ENCODE results near the gene EFL1. TPM values are rescaled to one million over a fixed set of nuclear protein-coding genes. Genes with fewer than 3 reads are reported as not detected.

Gene EFL1
- total RNA-seq, 2 experiments from 2014 or later: 25.1 to 25.7 TPM

DNA sequence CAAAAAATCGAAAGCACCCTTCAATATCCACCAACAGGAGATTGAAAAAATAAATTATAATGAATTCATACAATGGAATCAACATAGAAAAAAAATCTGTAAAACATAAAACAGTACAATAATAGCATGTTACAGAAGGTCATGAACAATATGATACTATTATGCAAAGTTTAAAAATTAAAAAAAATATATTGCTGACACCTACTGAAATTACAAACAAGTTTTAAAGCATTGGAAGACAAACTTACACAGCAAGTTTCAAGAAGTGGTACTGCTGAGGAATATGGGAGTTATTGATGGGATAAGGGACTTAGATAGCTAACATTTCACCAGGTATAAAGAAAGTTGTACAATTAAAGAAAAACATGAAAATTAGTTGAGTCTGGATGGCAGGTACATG is 89.4 kb downstream of the EFL1 start:
- H3K79me2 ChIP-seq (ENCODE audit: insufficient read depth, low read depth, low read length): no peaks in the 10 kb centered on the region
- no TSS peak for BruUV-seq (replicated peaks)
- H3K27ac ChIP-seq (ENCODE audit: low read depth, low read length, poor library complexity, severe bottlenecking): no peak overlapping the region
- DNase-seq (ENCODE audit: low spot score): no peak
- no peak for TF ChIP-seq EZH2phosphoT487 (IDR thresholded peaks at IDR 0.05; ENCODE audit: borderline replicate concordance, low read depth, low read length)
- TF ChIP-seq, protein P1, sequence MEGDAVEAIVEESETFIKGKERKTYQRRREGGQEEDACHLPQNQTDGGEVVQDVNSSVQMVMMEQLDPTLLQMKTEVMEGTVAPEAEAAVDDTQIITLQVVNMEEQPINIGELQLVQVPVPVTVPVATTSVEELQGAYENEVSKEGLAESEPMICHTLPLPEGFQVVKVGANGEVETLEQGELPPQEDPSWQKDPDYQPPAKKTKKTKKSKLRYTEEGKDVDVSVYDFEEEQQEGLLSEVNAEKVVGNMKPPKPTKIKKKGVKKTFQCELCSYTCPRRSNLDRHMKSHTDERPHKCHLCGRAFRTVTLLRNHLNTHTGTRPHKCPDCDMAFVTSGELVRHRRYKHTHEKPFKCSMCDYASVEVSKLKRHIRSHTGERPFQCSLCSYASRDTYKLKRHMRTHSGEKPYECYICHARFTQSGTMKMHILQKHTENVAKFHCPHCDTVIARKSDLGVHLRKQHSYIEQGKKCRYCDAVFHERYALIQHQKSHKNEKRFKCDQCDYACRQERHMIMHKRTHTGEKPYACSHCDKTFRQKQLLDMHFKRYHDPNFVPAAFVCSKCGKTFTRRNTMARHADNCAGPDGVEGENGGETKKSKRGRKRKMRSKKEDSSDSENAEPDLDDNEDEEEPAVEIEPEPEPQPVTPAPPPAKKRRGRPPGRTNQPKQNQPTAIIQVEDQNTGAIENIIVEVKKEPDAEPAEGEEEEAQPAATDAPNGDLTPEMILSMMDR (conservative IDR thresholded peaks at IDR 0.05; ENCODE audit: low read length): no peak
- H3K4me1 ChIP-seq (ENCODE audit: insufficient read depth, low read length, poor library complexity, severe bottlenecking): no peaks in the 10 kb centered on the region
- H3K36me3 ChIP-seq (ENCODE audit: insufficient read depth, low read length): peaks cover 11% of the 10 kb centered on the region; the same call in 1 of the 2 replicates
- H3K9me3 ChIP-seq (ENCODE audit: low read length): no peaks in the 10 kb centered on the region
- CTCF ChIA-PET (ENCODE audit: unreplicated experiment): no interaction called here
- no peaks in the 10 kb centered on the region for H3K9me2 ChIP-seq (ENCODE audit: insufficient read depth, low read length)
- intact Hi-C loops (cut with micrococcal nuclease; ENCODE audit: unreplicated experiment): no loop called here
- H2AFZ ChIP-seq (ENCODE audit: low read length): no peak overlapping the region
- no peaks in the 10 kb centered on the region for H4K20me1 ChIP-seq (ENCODE audit: insufficient read depth, low read length)
- H3K4me3 ChIP-seq (ENCODE audit: low read depth, low read length, poor library complexity, severe bottlenecking): no peak overlapping the region
- POLR2A ChIA-PET: no interaction called here
- H3K4me2 ChIP-seq (ENCODE audit: low read length): no peak overlapping the region

DNA sequence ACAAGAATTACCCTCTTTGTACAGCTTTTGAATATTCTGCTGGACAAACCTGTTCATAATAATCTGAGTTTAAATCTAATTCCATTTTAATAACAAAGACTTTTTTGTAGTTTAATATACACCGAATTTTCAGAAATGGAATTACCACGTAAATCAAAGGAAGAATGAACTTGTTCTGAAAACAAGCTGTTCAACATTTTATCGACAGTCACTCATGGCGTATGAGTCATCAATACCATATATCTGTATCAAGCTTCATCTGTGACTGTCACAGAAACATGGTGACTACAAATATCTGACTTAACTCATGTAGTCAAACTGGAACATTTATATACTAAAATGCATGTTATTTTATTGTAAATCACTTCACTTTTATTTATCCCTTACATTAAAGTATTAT is 90.0 kb downstream of the EFL1 start:
- no TSS peak for BruUV-seq (replicated peaks)
- H3K9me3 ChIP-seq (ENCODE audit: low read length): no peaks in the 10 kb centered on the region
- no peaks in the 10 kb centered on the region for H3K4me1 ChIP-seq (ENCODE audit: insufficient read depth, low read length, poor library complexity, severe bottlenecking)
- H3K4me2 ChIP-seq (ENCODE audit: low read length): no peak overlapping the region
- H3K27ac ChIP-seq (ENCODE audit: low read depth, low read length, poor library complexity, severe bottlenecking): no peak overlapping the region
- no peak for DNase-seq (ENCODE audit: low spot score)
- H3K36me3 ChIP-seq (ENCODE audit: insufficient read depth, low read length): peaks cover 8% of the 10 kb centered on the region; the same call in 1 of the 2 replicates
- CTCF ChIA-PET (ENCODE audit: unreplicated experiment): no interaction called here
- no peak overlapping the region for H2AFZ ChIP-seq (ENCODE audit: low read length)
- POLR2A ChIA-PET: interaction anchor here (0.7 kb wide), 1 partner anchor 128 kb away, joined by 3 read pairs; no protein-coding TSS in a partner anchor
- no peaks in the 10 kb centered on the region for H4K20me1 ChIP-seq (ENCODE audit: insufficient read depth, low read length)
- H3K79me2 ChIP-seq (ENCODE audit: insufficient read depth, low read depth, low read length): no peaks in the 10 kb centered on the region
- no peak for TF ChIP-seq EZH2phosphoT487 (IDR thresholded peaks at IDR 0.05; ENCODE audit: borderline replicate concordance, low read depth, low read length)
- TF ChIP-seq, protein P1 (conservative IDR thresholded peaks at IDR 0.05; ENCODE audit: low read length): no peak
- H3K9me2 ChIP-seq (ENCODE audit: insufficient read depth, low read length): no peaks in the 10 kb centered on the region
- intact Hi-C loops (cut with micrococcal nuclease; ENCODE audit: unreplicated experiment): no loop called here
- H3K4me3 ChIP-seq (ENCODE audit: low read depth, low read length, poor library complexity, severe bottlenecking): no peak overlapping the region

DNA sequence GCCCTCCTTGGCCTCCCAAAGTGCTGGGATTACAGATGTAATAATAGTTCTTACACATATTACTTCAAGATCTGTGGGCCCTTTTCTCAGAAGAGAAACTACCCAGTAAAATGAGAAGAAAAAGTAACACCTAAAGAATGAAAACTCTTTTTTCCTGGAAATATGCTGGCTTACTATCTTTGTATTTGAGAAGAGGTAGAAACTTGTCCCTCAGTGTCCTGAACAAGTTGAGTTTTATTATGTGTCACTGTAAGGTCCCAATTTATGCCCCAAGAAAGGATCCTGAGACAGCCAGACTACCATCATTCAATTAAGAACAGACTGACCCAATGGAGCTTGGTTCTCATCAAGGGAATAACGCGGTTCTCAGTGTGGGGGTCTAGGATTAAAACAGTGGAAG is 93.8 kb downstream of the EFL1 start:
- POLR2A ChIA-PET: no interaction called here
- no peak for TF ChIP-seq EZH2phosphoT487 (IDR thresholded peaks at IDR 0.05; ENCODE audit: borderline replicate concordance, low read depth, low read length)
- TF ChIP-seq, protein P1 (conservative IDR thresholded peaks at IDR 0.05; ENCODE audit: low read length): no peak
- Histone ChIP-seq H3K27ac (ENCODE audit: low read depth, low read length, poor library complexity, severe bottlenecking) (no peak overlapping the region), H4K20me1 (ENCODE audit: insufficient read depth, low read length) (no peaks in the 10 kb centered on the region), H2AFZ (ENCODE audit: low read length) (no peak overlapping the region), H3K4me2 (ENCODE audit: low read length) (no peak overlapping the region), H3K36me3 (ENCODE audit: insufficient read depth, low read length) (peaks cover 14% of the 10 kb centered on the region; the same call in 1 of the 2 replicates), H3K79me2 (ENCODE audit: insufficient read depth, low read depth, low read length) (no peaks in the 10 kb centered on the region), H3K9me3 (ENCODE audit: low read length) (no peaks in the 10 kb centered on the region), H3K9me2 (ENCODE audit: insufficient read depth, low read length) (no peaks in the 10 kb centered on the region), H3K4me1 (ENCODE audit: insufficient read depth, low read length, poor library complexity, severe bottlenecking) (no peaks in the 10 kb centered on the region), H3K4me3 (ENCODE audit: low read depth, low read length, poor library complexity, severe bottlenecking) (no peak overlapping the region)
- BruUV-seq (replicated peaks): no TSS peak
- no peak for DNase-seq (ENCODE audit: low spot score)
- CTCF ChIA-PET (ENCODE audit: unreplicated experiment): no interaction called here
- intact Hi-C loops (cut with micrococcal nuclease; ENCODE audit: unreplicated experiment): no loop called here

Data from OCI-LY7 (cell line).